ENCODE results near the gene IGLL1.

DNA sequence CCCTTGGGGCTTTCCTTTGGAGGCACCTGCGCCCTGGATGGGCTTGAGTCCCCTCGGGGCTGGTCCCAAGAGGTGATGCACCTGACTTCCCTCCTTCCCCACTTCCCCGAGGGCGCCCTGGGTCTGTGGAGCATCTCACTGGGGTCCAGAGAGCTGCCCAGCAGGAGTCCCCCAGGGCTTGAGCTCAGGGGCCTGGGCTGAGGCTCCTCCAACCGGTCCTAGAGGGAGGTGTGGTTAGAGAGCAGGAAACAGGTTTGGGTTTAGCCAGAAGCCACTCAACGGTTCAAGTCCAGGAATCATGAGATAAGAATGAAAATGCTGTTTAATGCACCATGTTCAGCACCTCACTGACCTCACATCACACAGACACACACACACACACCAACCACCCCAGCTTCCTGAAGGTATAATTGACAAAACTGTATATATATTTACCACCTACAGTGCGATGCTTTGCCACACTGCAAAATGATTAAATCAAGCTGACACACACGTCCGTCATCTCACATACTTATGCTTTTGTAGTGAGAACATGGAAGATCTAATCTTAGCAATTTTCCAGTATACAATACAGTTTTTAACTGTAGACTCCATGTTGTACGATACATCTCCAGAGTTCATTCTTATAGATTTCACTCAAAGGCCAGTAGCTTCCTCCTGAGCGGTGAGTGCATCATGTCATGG lies 628 bp upstream of the IGLL1 start:
- TF ChIP-seq, protein P1, sequence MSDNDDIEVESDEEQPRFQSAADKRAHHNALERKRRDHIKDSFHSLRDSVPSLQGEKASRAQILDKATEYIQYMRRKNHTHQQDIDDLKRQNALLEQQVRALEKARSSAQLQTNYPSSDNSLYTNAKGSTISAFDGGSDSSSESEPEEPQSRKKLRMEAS (IDR thresholded peaks at IDR 0.05) = no peak
- TF ChIP-seq, protein P2, sequence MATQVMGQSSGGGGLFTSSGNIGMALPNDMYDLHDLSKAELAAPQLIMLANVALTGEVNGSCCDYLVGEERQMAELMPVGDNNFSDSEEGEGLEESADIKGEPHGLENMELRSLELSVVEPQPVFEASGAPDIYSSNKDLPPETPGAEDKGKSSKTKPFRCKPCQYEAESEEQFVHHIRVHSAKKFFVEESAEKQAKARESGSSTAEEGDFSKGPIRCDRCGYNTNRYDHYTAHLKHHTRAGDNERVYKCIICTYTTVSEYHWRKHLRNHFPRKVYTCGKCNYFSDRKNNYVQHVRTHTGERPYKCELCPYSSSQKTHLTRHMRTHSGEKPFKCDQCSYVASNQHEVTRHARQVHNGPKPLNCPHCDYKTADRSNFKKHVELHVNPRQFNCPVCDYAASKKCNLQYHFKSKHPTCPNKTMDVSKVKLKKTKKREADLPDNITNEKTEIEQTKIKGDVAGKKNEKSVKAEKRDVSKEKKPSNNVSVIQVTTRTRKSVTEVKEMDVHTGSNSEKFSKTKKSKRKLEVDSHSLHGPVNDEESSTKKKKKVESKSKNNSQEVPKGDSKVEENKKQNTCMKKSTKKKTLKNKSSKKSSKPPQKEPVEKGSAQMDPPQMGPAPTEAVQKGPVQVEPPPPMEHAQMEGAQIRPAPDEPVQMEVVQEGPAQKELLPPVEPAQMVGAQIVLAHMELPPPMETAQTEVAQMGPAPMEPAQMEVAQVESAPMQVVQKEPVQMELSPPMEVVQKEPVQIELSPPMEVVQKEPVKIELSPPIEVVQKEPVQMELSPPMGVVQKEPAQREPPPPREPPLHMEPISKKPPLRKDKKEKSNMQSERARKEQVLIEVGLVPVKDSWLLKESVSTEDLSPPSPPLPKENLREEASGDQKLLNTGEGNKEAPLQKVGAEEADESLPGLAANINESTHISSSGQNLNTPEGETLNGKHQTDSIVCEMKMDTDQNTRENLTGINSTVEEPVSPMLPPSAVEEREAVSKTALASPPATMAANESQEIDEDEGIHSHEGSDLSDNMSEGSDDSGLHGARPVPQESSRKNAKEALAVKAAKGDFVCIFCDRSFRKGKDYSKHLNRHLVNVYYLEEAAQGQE (IDR thresholded peaks at IDR 0.05; ENCODE audit: low read depth) = no peak
- TF ChIP-seq EGR1 (IDR thresholded peaks at IDR 0.05) (no peak), CEBPB (IDR thresholded peaks at IDR 0.05) (no peak), TAF1 (IDR thresholded peaks at IDR 0.05; ENCODE audit: low read depth) (no peak), RAD21 (IDR thresholded peaks at IDR 0.05; ENCODE audit: low read depth) (no peak)

Data from Ishikawa (cell line).